ENCODE results near the gene GALNTL6.

Gene GALNTL6

GRCh38 chr4:172809319-172809718 lies 996.1 kb downstream of the GALNTL6 start:
- DNase-seq (ENCODE audit: low read depth) = no peak

- no peak for DNase-seq (ENCODE audit: low read depth)
These were observed 1000.2 kb downstream of the GALNTL6 start for GRCh38 chr4:172813359-172813923.

- DNase-seq (ENCODE audit: low read depth) = no peak
These were observed 1002.4 kb downstream of the GALNTL6 start for GRCh38 chr4:172815499-172816164.

GRCh38 chr4:172818901-172819300 lies 1005.7 kb downstream of the GALNTL6 start:
- DNase-seq (ENCODE audit: low read depth) = no peak

DNA sequence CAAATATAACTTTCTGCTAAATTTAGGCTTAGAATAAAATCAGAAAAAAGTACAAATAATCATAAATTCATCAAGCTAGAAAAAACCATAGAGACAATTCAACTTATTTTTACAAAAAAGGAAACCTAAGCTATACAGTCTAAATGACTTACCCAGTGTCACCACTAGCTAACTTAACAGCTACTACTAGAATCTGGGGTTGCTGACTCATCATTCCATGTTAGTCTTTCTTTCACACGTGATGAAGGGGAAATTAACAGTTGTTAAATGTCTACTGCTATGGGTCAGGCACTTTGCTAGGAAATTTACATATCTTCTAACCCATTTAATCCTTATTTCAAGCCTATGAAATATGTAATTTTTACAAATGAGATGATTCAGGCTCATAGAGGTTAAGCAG lies 1006.1 kb downstream of the GALNTL6 start:
- no peak for DNase-seq (ENCODE audit: low read depth)

DNA sequence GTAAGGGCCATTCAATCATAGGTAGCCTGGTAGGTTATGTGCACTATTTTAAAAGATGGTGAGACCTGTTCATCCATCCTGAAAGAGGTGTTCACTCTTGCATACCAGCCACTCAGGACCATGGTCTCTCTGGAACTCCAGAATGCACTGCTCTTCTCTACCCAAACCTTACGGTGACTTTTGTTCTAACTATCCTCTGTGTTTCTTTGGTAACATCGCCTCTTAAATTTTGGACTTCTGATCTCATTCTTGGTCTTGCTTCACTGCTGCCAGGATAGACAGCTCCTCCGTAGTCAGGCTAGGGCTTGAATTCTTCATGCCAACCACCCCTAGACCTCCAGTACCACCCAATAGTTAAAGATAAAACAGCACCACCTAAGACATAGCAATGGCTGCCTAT lies 1009.1 kb downstream of the GALNTL6 start:
- no peak for DNase-seq (ENCODE audit: low read depth)

GRCh38 chr4:172826346-172826745 lies 1013.1 kb downstream of the GALNTL6 start:
- no peak for DNase-seq (ENCODE audit: low read depth)

DNA sequence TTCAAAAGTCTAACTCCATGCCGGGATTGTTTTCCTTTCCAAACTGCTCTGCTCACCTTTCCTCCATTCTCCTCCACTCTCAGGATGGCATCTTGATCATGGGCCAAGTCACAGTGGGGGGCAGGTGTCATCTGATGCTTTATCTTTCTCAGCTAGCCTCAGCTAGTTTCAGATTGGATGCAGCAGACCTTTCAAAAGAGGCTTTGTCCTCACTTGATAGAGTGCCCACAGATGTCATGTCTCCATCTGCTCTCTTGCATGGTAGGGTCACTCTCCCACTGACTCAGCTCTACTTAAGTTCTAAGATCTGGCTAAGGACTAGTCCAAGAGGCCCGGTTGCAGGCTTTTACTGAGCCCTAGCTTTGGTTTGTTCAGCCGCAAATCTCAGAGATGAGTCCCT lies 1013.7 kb downstream of the GALNTL6 start:
- no peak for DNase-seq (ENCODE audit: low read depth)

- DNase-seq (ENCODE audit: low read depth) = no peak
These were observed 1017.1 kb downstream of the GALNTL6 start for GRCh38 chr4:172830295-172830764.

DNA sequence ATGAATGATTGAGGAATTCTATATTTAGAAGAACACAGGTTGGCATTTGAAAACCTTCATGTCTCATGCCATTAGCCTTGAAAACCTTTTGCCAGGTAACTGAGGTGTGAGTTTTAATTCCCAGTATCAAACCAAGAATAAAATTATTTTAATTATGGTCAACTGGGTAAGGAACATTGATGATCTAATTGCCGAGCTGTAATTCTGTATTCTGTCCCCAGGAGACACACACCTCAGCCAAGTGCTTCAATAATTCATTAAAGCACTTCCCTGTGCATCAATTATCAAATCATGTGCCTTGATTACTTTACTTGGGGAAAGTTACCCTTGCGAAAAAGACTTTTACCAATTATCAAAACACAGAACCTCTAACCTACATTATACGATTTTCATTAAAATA lies 1023.5 kb downstream of the GALNTL6 start:
- no peak for DNase-seq (ENCODE audit: low read depth)

DNA sequence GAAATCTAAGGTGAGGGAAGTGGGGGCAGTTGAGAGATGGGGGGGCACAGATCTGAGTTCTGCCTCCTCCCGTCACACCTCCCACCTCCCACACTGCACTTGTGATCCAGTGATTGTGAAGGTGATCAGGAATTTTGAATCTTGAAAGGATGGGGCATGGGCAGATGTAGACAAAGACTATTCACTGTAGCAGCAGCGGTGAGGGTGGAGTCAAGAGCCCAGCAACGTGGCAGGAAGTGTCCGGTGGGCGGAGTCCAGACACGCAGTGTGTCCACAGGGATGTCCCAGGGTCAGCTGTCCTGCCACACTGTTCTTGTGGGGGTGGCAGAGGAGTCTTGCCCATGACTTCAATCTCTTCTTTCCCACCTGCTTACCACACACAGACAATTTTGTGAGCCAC lies 1024.9 kb downstream of the GALNTL6 start:
- no peak for DNase-seq (ENCODE audit: low read depth)

DNA sequence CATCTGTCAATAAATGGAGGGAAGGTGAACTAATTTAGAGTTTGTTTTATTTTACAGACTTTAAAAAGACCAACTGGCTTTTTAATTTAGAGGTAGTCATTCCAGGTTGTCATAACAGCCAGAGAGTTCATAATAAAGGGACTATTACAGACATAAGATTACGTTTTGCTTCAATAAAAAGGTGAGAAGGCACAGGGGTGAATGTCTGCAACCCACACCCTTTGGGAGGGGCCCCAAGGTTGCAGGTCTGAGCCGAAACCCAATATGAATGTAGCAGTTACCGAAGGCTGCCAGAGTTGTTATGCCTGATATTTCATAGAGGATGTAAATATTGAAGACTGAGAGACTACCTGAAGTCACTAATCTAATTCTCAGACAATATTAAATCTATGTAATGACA lies 1025.7 kb downstream of the GALNTL6 start:
- DNase-seq (ENCODE audit: low read depth) = no peak

DNA sequence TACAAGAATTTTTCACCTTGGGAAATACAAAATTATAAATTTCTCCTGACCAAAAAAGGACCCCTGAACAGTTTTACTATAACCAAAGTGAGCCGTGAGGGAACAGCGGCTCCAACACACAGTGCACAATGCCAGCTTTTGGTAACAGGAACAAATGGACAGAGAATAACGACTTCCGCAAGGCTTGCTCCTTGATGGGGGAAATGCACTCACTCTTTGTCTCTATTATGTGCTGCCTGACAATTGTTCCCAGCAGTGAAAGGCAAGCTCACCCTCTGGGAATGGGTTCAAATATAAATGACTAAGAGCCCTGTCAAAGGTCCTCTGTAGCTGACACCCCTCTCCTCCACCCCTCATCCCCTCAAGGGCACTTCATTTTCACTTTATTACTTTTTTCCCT lies 1029.6 kb downstream of the GALNTL6 start:
- DNase-seq (ENCODE audit: low read depth) = no peak

- no peak for DNase-seq (ENCODE audit: low read depth)
These were observed 1030.0 kb downstream of the GALNTL6 start for GRCh38 chr4:172843192-172843591.

- DNase-seq (ENCODE audit: low read depth) = no peak
These were observed 1031.4 kb downstream of the GALNTL6 start for GRCh38 chr4:172844556-172844955.

- no peak for DNase-seq (ENCODE audit: low read depth)
These were observed 1032.1 kb downstream of the GALNTL6 start for GRCh38 chr4:172845281-172845680.

GRCh38 chr4:172850838-172851237 lies 1037.6 kb downstream of the GALNTL6 start:
- DNase-seq (ENCODE audit: low read depth) = no peak

- DNase-seq (ENCODE audit: low read depth) = no peak
These were observed 1038.3 kb downstream of the GALNTL6 start for GRCh38 chr4:172851534-172851933.

GRCh38 chr4:172857026-172857425 lies 1043.8 kb downstream of the GALNTL6 start:
- DNase-seq (ENCODE audit: low read depth) = no peak

- DNase-seq (ENCODE audit: low read depth) = no peak
These were observed 1045.6 kb downstream of the GALNTL6 start for GRCh38 chr4:172858731-172859230.

DNA sequence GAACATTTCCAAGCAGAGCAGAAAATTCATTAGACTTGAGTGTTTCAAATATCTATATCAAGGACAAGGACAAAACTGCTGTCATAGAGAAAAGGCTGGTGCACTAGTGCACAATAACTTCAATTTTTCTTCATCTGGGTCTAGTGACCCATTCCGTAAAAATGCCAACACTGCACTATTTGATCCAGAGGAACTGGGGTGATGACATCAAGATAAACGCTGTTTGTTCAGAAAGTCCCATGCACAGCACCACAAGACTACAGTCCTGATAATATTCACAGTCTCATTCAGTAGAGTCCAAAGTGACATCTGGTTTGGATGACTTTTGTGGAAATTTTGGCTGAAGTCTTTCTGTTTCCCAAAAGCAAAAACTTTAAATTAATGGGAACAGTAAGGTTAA lies 1051.9 kb downstream of the GALNTL6 start:
- no peak for DNase-seq (ENCODE audit: low read depth)

DNA sequence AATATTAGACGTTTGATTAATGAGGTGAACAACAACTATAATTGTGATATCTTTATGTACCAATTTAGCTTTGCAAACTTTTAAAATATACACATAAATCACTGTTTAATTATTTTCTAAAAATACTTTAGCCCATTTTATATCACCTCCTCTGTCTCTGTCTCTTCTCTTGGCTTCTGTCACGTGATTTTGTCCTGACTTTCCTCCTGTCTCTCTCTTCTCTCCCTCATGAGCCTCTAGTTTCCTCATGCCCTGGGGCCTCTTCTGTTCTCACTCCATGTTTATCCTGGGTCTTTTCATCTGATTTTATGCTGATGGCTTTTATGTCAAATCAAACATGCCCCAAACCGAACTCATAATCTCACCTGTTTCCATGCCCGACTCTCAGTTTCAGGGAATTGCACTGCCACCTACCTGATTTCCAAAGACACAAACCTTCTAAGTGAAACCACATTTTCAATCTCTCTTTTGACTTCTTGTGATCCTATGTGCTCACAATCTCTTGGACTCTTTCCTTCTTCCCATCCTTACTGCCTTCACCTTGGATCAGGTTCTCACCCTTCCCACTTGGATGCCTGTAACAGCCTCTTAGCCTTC lies 1052.4 kb downstream of the GALNTL6 start:
- DNase-seq (ENCODE audit: low read depth) = no peak

GRCh38 chr4:172866421-172866820 lies 1053.2 kb downstream of the GALNTL6 start:
- no peak for DNase-seq (ENCODE audit: low read depth)
